ENCODE data around the gene PPP2R2B. TPM values are rescaled to one million over a fixed set of nuclear protein-coding genes. Genes with fewer than 3 reads are reported as not detected.

The PPP2R2B gene
- total RNA-seq, 6 experiments from 2014 or later, result 0.15 to 0.77 (median 0.27) TPM

GRCh38 chr5:146706321-146706972, 172.1 kb downstream of the PPP2R2B start:
- peak in 1 of 3 donors; percentile 43 for DNase-seq
- ATAC-seq, result no peak
- 87% methylated on average over 17 of the region's 32 CpGs for WGBS (ENCODE audit: insufficient coverage, low coverage, low lambda C conversion rate, missing lambda C conversion rate)

GRCh38 chr5:146704949-146705665, 173.4 kb downstream of the PPP2R2B start:
- no peaks in the 10 kb centered on the region for H3K36me3 ChIP-seq
- no peak for DNase-seq
- H3K27ac ChIP-seq, result no peak overlapping the region
- no peaks in the 10 kb centered on the region for H3K4me1 ChIP-seq
- no peaks in the 10 kb centered on the region for H3K27me3 ChIP-seq
- WGBS (ENCODE audit: insufficient coverage, low coverage, low lambda C conversion rate, missing lambda C conversion rate), result 68% methylated on average over 4 of the region's 4 CpGs
- H3K9me3 ChIP-seq, result no peaks in the 10 kb centered on the region
- ATAC-seq, result no peak
- no peak for TF ChIP-seq CTCF (IDR thresholded peaks at IDR 0.05)
- no peak for TF ChIP-seq POLR2A (IDR thresholded peaks at IDR 0.05)
- H3K4me3 ChIP-seq, result no peak overlapping the region
- intact Hi-C loops (cut with DNase I), result no loop called here

More at GRCh38 chr5:146706321-146706972, 172.1 kb downstream of the PPP2R2B start:
- peak in 1 of 4 donors; percentile 14 for TF ChIP-seq CTCF (IDR thresholded peaks at IDR 0.05)
- no peak for TF ChIP-seq POLR2A (IDR thresholded peaks at IDR 0.05)
- no peak overlapping the region for H3K27ac ChIP-seq
- H3K9me3 ChIP-seq, result no peaks in the 10 kb centered on the region
- no peaks in the 10 kb centered on the region for H3K4me1 ChIP-seq
- no peaks in the 10 kb centered on the region for H3K27me3 ChIP-seq
- H3K36me3 ChIP-seq, result no peaks in the 10 kb centered on the region
- intact Hi-C loops (cut with DNase I), result no loop called here
- H3K4me3 ChIP-seq, result no peak overlapping the region

GRCh38 chr5:146703899-146704298, 174.7 kb downstream of the PPP2R2B start:
- ATAC-seq (no peak), DNase-seq (no peak)
- 45% methylated on average over 1 of the region's 1 CpG for WGBS (ENCODE audit: insufficient coverage, low coverage, low lambda C conversion rate, missing lambda C conversion rate)
- no peaks in the 10 kb centered on the region for H3K9me3 ChIP-seq
- no peak for TF ChIP-seq CTCF (IDR thresholded peaks at IDR 0.05)
- no peaks in the 10 kb centered on the region for H3K36me3 ChIP-seq
- H3K4me1 ChIP-seq, result no peaks in the 10 kb centered on the region
- H3K27me3 ChIP-seq, result no peaks in the 10 kb centered on the region
- no peak overlapping the region for H3K27ac ChIP-seq
- no peak overlapping the region for H3K4me3 ChIP-seq
- intact Hi-C loops (cut with DNase I), result no loop called here

GRCh38 chr5:146703499-146703898, 175.1 kb downstream of the PPP2R2B start:
- H3K9me3 ChIP-seq, result no peaks in the 10 kb centered on the region
- DNase-seq, result no peak
- intact Hi-C loops (cut with DNase I), result no loop called here
- H3K4me1 ChIP-seq, result no peaks in the 10 kb centered on the region
- H3K27me3 ChIP-seq, result no peaks in the 10 kb centered on the region
- no peak for TF ChIP-seq POLR2A (IDR thresholded peaks at IDR 0.05)
- TF ChIP-seq CTCF (IDR thresholded peaks at IDR 0.05), result no peak
- H3K36me3 ChIP-seq, result no peaks in the 10 kb centered on the region
- H3K4me3 ChIP-seq, result no peak overlapping the region
- ATAC-seq, result no peak
- H3K27ac ChIP-seq, result no peak overlapping the region
